Omental fat pad (tissue), 4 donors: ENCODE data around the gene GPC3. TPM values are rescaled to one million over a fixed set of nuclear protein-coding genes. Genes with fewer than 3 reads are reported as not detected.
"Not testable (repeated sequence)": the region's sequence is repeated elsewhere in the genome, so short reads cannot be mapped to it uniquely, and the experiment has no call there.

Source experiments
- ATAC-seq: fragments of 150-250 bp; one replicate; pipeline ENCODE4 v1.9.1; 2016; ENCODE audit warnings: mild to moderate bottlenecking, moderate library complexity; ENCODE audit not compliant: low FRiP score
- DNase-seq: peaks from one replicate; pipeline ENCODE4 v3.0.0-alpha.2; 2019; ENCODE audit warnings: low spot score
- CTCF ChIP-seq, 3 donors: fragments of 450-650 bp; IDR thresholded peaks; one replicate each; pipeline ENCODE4 v1.5.1; 2016 to 2017; ENCODE audit warnings: antibody characterized with exemption in 3 of 3, mild to moderate bottlenecking in 3 of 3, moderate library complexity in 2 of 3
- total RNA-seq, 4 donors: library from RNA; depleted of rRNA; stranded (reverse); fragments of >200 nt; gene quantifications; one replicate each; pipeline ENCODE4 v1.1.0, GENCODE V29; 2016

GPC3 gene
- total RNA-seq, 4 donors from 2014 or later = 48.9 to 146 (median 77.1) TPM

GRCh38 chrX:133771086-133771646, 214.2 kb downstream of the GPC3 start:
- DNase-seq (no peak), ATAC-seq (no peak)
- no peak for TF ChIP-seq CTCF (IDR thresholded peaks at IDR 0.05)

GRCh38 chrX:133762976-133763548, 222.3 kb downstream of the GPC3 start:
- not testable (repeated sequence) for ATAC-seq, DNase-seq

- DNase-seq = no peak
- ATAC-seq = no peak
- TF ChIP-seq CTCF (IDR thresholded peaks at IDR 0.05) = no peak
Measured at GRCh38 chrX:133754657-133755056, 230.7 kb downstream of the GPC3 start.

- ATAC-seq = no peak
- DNase-seq = no peak
- TF ChIP-seq CTCF (IDR thresholded peaks at IDR 0.05) = no peak
Measured at GRCh38 chrX:133749951-133750350, 235.4 kb downstream of the GPC3 start.

GRCh38 chrX:133749370-133749769, 236.0 kb downstream of the GPC3 start:
- ATAC-seq (no peak), DNase-seq (no peak)
- TF ChIP-seq CTCF (IDR thresholded peaks at IDR 0.05) = no peak

- ATAC-seq = no peak
- DNase-seq = no peak
- TF ChIP-seq CTCF (IDR thresholded peaks at IDR 0.05) = no peak
Measured at GRCh38 chrX:133747196-133747595, 238.2 kb downstream of the GPC3 start.

GRCh38 chrX:133746593-133746992, 238.8 kb downstream of the GPC3 start:
- no peak for ATAC-seq
- TF ChIP-seq CTCF (IDR thresholded peaks at IDR 0.05) = no peak
- no peak for DNase-seq
